Gastroesophageal sphincter (tissue), 3 donors: ENCODE results near the gene MYCL.

Experiments used
- POLR2A ChIP-seq, 2 donors: fragments of 450-650 bp; IDR thresholded peaks; one replicate each; pipeline ENCODE4 v1.6.1; 2017; ENCODE audit warnings: antibody characterized with exemption in 2 of 2, mild to moderate bottlenecking in 2 of 2, moderate library complexity in 1 of 2
- POLR2AphosphoS5 ChIP-seq: sonication (generic); formaldehyde crosslinking; IDR thresholded peaks from one replicate; pipeline ENCODE4 v1.6.1; 2017; ENCODE audit warnings: antibody characterized with exemption
- TF ChIP-seq, protein P1 (sequence below), 4 experiments: fragments of 200-600 bp in 2 of 4; fragments of 450-650 bp in 2 of 4; sonication (generic) in 1 of 4; IDR thresholded peaks; one replicate each; pipeline ENCODE4 v1.5.1; 2017 to 2019; ENCODE audit warnings: antibody characterized with exemption in 4 of 4, mild to moderate bottlenecking in 2 of 4, moderate library complexity in 2 of 4

DNA sequence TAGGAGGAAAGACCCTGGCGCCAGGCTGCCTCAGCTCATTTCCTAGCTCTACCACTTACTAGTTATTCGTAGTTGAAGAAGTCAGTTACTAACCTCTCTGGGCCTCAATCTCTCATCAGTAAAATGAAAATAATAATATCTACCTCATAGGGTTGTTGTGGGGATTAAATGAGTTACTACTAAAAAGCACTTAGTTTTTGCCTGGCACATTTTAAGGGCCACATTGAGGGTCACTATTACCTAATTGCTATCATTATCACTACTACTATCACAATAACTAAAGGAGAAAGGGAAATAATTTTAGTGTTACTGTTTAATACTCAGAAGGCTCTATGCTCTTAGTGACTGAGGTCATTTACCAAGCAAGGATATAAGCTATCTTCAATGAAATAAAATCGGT is 43.4 kb downstream of the MYCL start:
- TF ChIP-seq, protein P1, sequence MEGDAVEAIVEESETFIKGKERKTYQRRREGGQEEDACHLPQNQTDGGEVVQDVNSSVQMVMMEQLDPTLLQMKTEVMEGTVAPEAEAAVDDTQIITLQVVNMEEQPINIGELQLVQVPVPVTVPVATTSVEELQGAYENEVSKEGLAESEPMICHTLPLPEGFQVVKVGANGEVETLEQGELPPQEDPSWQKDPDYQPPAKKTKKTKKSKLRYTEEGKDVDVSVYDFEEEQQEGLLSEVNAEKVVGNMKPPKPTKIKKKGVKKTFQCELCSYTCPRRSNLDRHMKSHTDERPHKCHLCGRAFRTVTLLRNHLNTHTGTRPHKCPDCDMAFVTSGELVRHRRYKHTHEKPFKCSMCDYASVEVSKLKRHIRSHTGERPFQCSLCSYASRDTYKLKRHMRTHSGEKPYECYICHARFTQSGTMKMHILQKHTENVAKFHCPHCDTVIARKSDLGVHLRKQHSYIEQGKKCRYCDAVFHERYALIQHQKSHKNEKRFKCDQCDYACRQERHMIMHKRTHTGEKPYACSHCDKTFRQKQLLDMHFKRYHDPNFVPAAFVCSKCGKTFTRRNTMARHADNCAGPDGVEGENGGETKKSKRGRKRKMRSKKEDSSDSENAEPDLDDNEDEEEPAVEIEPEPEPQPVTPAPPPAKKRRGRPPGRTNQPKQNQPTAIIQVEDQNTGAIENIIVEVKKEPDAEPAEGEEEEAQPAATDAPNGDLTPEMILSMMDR (IDR thresholded peaks at IDR 0.05): no peak
- TF ChIP-seq POLR2A (IDR thresholded peaks at IDR 0.05) (no peak), POLR2AphosphoS5 (no peak)
